Vagina (tissue), 2 donors: ENCODE results near the gene DRAXIN. TPM values are rescaled to one million over a fixed set of nuclear protein-coding genes. Genes with fewer than 3 reads are reported as not detected.

ENCODE experiments used
- DNase-seq, 2 donors: peaks; one replicate each; pipeline ENCODE4 v3.0.0-alpha.2; 2017; ENCODE audit errors: extremely low spot score in 2 of 2
- H3K27ac ChIP-seq: fragments of 200-600 bp; sonication (generic); one replicate; pipeline ENCODE4 v1.5.1; 2019
- H3K27me3 ChIP-seq: fragments of 200-600 bp; sonication (generic); one replicate; pipeline ENCODE4 v1.5.1; 2019
- H3K36me3 ChIP-seq, 2 donors: fragments of 200-600 bp; sonication (generic); one replicate each; pipeline ENCODE4 v1.5.1; 2017 to 2019
- H3K4me1 ChIP-seq: fragments of 200-600 bp; sonication (generic); one replicate; pipeline ENCODE4 v1.5.1; 2019
- H3K4me3 ChIP-seq, 2 donors: fragments of 200-600 bp; sonication (generic); 1 replicate in 1 of 2; 2 replicates in 1 of 2; pipeline ENCODE4 v1.5.1; 2016 to 2019
- H3K9me3 ChIP-seq: fragments of 200-600 bp; sonication (generic); one replicate; pipeline ENCODE4 v1.5.1; 2019
- CTCF ChIP-seq, 3 experiments: fragments of 450-650 bp in 2 of 3; fragments of 200-600 bp in 1 of 3; sonication (generic) in 1 of 3; IDR thresholded peaks; one replicate each; pipeline ENCODE4 v1.5.1; 2017 to 2019; ENCODE audit warnings: antibody characterized with exemption in 3 of 3, mild to moderate bottlenecking in 2 of 3, moderate library complexity in 2 of 3
- POLR2A ChIP-seq, 2 donors: fragments of 450-650 bp; IDR thresholded peaks; one replicate each; pipeline ENCODE4 v1.6.1; 2017; ENCODE audit warnings: antibody characterized with exemption in 2 of 2, mild to moderate bottlenecking in 2 of 2, moderate library complexity in 2 of 2
- POLR2AphosphoS5 ChIP-seq, 2 donors: sonication (generic); formaldehyde crosslinking; IDR thresholded peaks; one replicate each; pipeline ENCODE4 v1.9.0; 2017; ENCODE audit warnings: antibody characterized with exemption in 2 of 2, mild to moderate bottlenecking in 2 of 2, low read depth in 1 of 2; ENCODE audit not compliant: insufficient read depth in 1 of 2
- intact Hi-C: fragments of 100-400 bp; cut with DNase I; formaldehyde crosslinking; loops from one replicate; pipeline ENCODE4 v1.15.1; 2023
- total RNA-seq: library from RNA; depleted of rRNA; stranded (reverse); fragments of >200 nt; gene quantifications from one replicate; pipeline ENCODE4 v1.2.3, GENCODE V29; 2016

Gene DRAXIN
- total RNA-seq, 1 donor from 2014 or later = not detected

DNA sequence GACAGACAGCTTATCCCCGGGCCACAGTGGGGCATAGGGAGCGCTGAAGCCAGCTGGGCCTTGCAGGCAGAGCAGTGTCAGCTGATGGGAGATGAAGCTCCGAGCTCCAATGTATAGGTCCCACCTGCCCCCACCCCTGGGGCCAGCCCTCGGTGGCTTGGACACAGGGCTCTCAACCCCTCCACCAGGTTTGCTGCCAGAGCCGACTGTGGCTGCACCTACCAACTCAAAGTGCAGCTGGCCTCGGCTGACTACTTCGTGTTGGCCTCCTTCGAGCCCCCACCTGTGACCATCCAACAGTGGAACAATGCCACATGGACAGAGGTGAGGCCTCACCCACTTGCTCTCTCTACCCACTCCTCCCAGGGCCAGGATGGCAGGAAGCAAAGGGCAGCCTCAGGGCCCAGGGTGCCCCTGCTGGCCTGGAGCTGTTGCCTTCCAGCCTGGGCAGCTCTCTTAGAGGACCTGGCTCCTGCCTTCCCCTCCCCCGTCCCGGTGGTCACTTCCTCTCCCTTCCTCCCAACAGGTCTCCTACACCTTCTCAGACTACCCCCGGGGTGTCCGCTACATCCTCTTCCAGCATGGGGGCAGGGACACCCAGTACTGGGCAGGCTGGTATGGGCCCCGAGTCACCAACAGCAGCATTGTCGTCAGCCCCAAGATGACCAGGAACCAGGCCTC, 18.3 kb upstream of the DRAXIN start:
- Histone ChIP-seq H3K27me3 (no peaks in the 10 kb centered on the region), H3K9me3 (no peaks in the 10 kb centered on the region), H3K4me3 (no peak overlapping the region), H3K27ac (no peak overlapping the region), H3K4me1 (no peaks in the 10 kb centered on the region), H3K36me3 (peaks cover 0 to 26% of the 10 kb centered on the region in 2 donors)
- intact Hi-C loops = no loop called here
- no peak for DNase-seq
- TF ChIP-seq POLR2AphosphoS5 (IDR thresholded peaks at IDR 0.05; ENCODE audit: insufficient read depth in 1 of 2, low read depth in 1 of 2) (no peak), POLR2A (IDR thresholded peaks at IDR 0.05) (no peak)

- no peaks in the 10 kb centered on the region for H3K9me3 ChIP-seq
- no peaks in the 10 kb centered on the region for H3K27me3 ChIP-seq
- H3K36me3 ChIP-seq = peaks cover 0 to 26% of the 10 kb centered on the region in 2 donors
- no peak overlapping the region for H3K27ac ChIP-seq
- DNase-seq = no peak
- peaks cover 3% of the 10 kb centered on the region for H3K4me1 ChIP-seq
- H3K4me3 ChIP-seq = no peak overlapping the region
- intact Hi-C loops = no loop called here
- TF ChIP-seq CTCF (IDR thresholded peaks at IDR 0.05) (no peak), POLR2AphosphoS5 (IDR thresholded peaks at IDR 0.05; ENCODE audit: insufficient read depth in 1 of 2, low read depth in 1 of 2) (no peak), POLR2A (IDR thresholded peaks at IDR 0.05) (no peak)
These were observed 17.0 kb upstream of the DRAXIN start for GRCh38 chr1:11674488-11674887.

DNA sequence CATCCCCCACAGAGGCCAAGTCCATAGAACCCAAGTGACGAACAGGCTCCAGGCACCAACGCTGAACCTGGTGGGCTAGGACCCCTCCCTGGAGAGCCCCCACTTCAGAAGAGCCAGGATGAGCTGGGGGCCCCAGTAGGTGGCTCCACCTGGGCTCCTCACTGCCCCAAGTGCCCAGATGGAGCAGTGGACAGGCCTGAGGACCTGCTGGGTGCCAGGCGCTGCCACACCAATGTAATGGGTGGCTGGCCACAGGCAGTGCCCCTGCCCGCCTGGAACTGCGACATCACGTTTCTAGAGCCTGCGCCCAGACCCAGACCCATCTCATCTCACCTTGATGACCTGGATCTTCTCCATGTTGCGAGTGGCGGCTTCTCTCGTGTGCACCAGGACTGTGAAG, 16.2 kb upstream of the DRAXIN start:
- Histone ChIP-seq H3K27me3 (no peaks in the 10 kb centered on the region), H3K9me3 (no peaks in the 10 kb centered on the region), H3K4me3 (no peak overlapping the region), H3K27ac (no peak overlapping the region), H3K4me1 (peaks cover 12% of the 10 kb centered on the region), H3K36me3 (peaks cover 0 to 26% of the 10 kb centered on the region in 2 donors)
- no peak for DNase-seq
- TF ChIP-seq CTCF (IDR thresholded peaks at IDR 0.05) (no peak), POLR2AphosphoS5 (IDR thresholded peaks at IDR 0.05; ENCODE audit: insufficient read depth in 1 of 2, low read depth in 1 of 2) (no peak), POLR2A (IDR thresholded peaks at IDR 0.05) (no peak)
- intact Hi-C loops = no loop called here

DNA sequence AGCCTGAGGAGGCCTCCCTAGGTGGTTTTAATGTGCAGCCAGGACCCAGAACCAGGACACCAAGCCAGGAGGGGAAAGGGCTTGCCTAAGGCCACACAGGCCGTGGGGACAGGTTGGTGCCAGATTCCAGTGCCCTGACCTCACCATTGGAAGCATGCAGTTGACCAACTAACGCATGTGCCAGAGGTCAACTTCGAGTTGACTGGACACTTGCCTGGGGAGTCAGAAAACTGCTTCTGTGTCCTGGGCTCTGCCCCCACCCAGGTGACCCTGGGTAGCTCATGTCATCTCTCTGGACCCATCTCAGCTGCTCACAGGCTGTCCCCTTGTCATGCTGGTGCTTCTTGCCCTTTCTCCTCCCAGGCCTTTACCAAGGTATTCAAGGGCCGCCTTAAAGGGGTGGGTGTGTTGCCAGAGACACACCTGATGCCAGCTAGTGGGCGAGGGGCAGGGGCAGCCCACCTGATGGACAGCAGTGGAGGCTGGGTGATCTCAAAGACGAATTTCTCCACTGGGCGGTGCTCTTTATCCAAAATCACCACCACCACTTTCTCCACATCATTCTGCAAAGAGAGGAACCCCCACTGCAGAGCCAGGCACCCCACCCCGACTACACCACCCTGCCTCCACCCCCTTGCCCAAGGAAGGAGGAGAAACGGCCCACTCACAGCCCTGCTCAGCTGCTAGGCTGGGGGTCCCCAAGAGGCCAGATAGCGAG, 15.0 kb upstream of the DRAXIN start:
- Histone ChIP-seq H3K27ac (no peak overlapping the region), H3K4me3 (no peak overlapping the region), H3K36me3 (peaks cover 0 to 26% of the 10 kb centered on the region in 2 donors), H3K9me3 (no peaks in the 10 kb centered on the region), H3K4me1 (peaks cover 18% of the 10 kb centered on the region), H3K27me3 (no peaks in the 10 kb centered on the region)
- DNase-seq = no peak
- TF ChIP-seq POLR2A (IDR thresholded peaks at IDR 0.05) = no peak
- intact Hi-C loops = no loop called here

DNA sequence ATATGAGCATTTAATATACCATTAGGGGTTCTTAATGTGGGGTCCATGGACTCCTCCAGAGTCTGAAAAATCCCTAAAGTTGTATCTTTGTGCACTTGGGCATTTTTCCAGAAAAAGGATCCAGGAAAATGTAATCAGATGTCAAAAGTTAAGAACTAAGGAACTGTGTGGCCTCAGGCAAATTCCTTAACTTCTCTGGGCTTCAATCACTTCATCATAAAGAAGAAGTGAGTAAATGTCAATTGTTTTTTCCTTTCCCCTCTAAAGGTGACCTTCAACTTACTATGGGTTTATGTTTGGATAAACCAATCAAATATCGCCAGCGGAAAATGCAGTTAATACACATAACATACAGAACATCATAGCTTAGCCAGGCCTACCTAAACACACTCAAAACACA, 13.1 kb upstream of the DRAXIN start:
- intact Hi-C loops = no loop called here
- no peaks in the 10 kb centered on the region for H3K27me3 ChIP-seq
- H3K9me3 ChIP-seq = no peaks in the 10 kb centered on the region
- no peak overlapping the region for H3K4me3 ChIP-seq
- H3K36me3 ChIP-seq = peaks cover 0 to 26% of the 10 kb centered on the region in 2 donors
- H3K4me1 ChIP-seq = peaks cover 29% of the 10 kb centered on the region
- TF ChIP-seq CTCF (IDR thresholded peaks at IDR 0.05) (no peak), POLR2A (IDR thresholded peaks at IDR 0.05) (no peak)
- H3K27ac ChIP-seq = no peak overlapping the region
- no peak for DNase-seq
